Activated CD4-positive, alpha-beta T cell treated with anti-CD3 and anti-CD28 coated beads, Interleukin-2, amount 50 U/mL, for 48 hours (primary cell): ENCODE measurements around the gene SLC22A16.
"Not testable (repeated sequence)": the region's sequence is repeated elsewhere in the genome, so short reads cannot be mapped to it uniquely, and the experiment has no call there.

ENCODE experiments used
- DNase-seq, 2 experiments: peaks; one replicate each; pipeline ENCODE4 v3.0.0-alpha.2; 2020

SLC22A16 gene

DNA sequence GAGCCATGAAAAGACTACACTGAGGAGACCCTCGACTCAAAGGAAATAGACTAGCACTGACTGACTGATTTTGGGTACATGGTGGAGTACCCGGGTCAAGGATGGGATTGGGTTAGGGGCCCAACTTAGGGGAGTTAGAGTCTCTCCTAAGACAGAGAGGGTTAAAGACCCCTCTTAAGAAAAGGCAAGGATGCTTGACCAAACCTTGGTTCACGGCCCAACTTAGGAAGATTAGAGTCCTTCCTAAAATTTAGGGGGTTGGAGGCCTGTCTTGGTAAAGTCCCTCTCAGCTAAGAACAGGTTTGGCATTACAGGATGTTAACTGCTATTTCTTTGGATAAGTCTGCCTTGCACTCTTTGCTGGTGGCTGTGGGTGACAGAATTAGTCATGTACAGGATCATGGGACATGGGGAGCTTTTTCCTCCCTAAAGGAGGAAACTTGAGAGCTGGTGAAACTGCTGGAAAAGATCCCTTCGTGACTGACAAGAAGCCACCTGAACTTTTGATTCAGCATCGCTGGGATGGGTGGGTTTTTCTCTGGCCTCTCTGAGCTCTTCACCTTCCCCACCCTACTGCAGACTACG is 12.3 kb upstream of the SLC22A16 start:
- DNase-seq: no peak

DNA sequence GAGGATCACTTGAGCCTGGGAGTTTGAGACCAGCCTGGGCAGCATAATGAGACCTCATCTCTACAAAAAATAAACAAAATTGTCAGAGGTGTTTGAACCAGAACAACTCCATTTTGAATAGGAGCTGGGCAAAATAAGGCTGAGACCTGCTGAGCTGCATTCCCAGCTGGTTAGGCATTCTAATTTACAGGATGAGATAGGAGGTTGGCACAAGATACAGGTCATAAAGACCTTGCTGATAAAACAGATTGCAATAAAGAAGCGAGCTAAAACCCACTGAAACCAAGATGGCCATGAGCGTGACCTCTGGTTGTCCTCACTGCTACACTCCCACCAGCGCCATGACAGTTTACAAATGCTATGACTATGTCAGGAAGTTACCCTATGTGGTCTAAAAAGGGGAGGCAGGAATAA is 11.6 kb upstream of the SLC22A16 start:
- DNase-seq: not testable (repeated sequence)

DNA sequence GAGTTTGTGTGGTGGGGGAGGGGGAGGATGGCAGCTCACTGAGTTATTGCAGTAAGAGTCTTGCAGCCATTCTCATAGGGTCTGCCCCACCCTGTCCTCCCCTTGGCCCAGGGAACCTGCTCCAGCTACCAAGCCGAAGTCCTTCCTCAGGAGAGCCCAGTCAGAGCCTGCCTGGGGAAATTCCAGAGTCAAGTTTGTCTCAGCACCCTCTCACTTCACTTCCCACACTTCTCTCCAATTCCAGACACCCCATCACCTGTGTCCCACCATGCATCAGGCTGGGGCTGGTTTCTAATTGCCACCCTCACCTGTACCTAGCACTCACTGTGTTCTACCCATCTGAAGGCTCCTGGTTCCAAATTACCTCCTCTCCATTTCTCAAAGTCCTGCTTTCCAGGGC is 10.3 kb upstream of the SLC22A16 start:
- no peak for DNase-seq

DNA sequence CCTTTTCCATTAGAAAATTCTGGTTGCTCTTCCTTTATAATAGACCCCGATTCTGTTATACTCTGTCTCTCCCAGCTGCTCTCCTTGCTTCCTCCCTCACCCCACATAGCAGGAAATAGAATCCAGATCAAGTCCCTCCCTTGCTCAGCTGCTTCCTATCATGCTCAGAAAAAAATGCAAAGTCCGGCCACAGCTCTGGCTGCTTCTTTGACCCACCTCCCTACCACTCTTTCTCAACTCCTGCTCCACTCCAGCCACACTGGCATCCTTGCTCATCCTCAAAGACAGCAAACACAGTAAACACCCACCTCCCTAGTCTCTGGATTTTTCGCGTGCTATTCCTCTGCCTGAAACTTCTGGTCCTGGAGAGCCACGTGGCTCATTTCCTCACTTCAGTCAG is 9.1 kb upstream of the SLC22A16 start:
- DNase-seq: no peak

DNA sequence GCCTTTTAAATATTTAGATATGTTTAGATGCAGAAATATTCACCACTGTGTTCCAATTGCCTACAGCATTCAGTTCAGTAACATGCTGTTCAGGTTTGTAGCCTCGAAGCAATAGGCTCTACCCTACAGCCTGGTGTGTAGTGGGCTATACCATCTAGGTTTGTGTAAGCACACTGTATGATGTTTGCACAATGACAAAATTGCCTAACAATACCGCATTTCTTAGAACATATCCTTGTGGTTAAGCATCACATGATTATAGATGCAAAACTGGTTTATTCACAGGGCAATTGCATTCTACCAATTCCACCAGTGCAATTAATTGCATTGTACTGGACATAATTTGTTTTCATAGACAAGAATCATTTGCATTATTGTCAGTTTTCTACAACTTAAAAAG is 7.9 kb upstream of the SLC22A16 start:
- DNase-seq: no peak

DNA sequence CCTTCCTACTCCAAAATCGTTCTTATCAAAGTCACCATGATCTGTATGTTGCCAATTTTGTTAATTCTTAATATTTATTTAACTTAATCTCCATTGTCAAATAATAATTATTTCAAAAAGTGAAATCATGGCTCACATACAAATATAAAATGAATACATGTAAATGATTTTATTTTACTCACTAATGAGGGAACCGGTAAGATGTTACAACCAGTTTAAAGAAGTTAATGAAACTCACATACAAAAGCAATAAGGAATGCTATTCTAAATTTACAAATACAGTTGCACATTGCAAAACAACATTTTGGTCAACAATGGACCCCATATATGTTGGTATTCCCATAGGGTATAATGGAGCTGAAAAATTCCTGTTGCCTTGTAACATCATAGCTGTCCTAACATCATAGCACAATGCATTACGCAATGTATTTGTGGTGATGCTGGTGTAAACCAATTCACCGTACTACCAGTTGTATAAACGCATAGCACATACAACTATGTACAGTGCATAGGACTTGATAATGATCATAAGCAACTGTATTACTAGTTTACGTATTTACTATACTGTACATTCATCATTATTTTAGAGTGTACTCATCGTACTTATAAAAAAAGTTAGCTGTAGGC is 6.5 kb upstream of the SLC22A16 start:
- no peak for DNase-seq

DNA sequence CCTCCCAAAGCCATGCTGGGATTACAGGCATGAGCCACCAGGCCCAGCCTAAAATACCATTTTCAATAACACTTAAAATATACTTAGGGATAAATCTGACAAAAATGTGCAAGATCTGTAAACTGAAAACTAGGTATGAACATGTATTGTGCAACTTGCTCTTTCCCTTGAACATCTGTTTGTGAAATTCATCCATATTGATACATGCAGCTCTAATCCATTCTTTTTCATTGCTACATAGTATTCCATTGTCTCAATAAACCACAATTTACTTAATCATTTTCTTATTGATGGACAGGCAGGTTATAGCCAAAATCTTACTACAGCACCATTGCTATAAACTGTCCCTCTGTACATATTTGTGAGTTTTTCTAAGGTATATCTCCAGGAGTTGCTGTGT is 4.7 kb upstream of the SLC22A16 start:
- no peak for DNase-seq

DNA sequence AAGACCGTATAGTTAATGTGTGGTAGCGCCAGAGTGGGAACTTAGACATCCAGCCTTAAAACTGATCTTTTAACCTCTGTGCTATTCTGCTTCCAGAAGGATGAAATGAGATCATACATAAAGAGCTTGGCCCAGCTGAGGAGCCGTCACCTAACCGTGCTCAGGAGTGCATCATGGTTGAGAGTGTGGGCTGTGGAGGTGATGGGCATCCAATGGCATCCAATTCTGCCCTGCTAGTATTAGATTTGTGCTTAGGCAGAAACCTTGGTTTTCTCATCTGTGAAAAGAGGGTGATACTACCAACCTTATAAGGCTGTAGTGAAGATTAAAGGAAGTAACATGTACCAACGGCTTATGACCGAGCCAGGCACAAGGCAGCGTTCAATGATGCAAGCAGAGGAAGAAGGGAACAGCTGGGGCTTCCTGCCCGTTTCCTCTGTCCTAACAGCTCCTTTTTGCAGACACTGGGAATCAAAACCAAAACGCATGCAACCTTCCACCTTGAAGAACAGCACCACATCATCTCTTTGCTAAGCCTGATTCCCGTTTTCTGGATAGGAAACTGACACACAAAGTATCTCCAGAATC is 1.3 kb downstream of the SLC22A16 start:
- DNase-seq: no peak

DNA sequence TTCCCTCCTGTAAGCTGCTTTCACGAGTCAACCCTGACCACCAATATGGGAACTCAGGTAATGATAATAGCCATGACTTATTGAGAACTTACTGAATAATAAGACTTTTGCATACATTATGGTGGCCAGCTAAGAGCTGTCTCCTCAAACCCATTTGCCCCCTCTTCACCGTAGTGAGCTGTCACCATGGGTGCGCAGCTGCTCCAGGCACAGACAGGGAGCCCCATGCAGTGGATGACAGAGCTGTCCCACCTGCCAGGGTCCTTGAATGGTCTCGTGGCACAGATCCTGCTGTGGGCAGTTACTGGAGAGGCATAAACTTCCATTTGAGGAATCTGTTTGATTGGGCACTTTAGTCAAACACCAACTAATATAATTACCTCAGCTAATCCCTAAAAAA is 1.9 kb downstream of the SLC22A16 start:
- DNase-seq: no peak

DNA sequence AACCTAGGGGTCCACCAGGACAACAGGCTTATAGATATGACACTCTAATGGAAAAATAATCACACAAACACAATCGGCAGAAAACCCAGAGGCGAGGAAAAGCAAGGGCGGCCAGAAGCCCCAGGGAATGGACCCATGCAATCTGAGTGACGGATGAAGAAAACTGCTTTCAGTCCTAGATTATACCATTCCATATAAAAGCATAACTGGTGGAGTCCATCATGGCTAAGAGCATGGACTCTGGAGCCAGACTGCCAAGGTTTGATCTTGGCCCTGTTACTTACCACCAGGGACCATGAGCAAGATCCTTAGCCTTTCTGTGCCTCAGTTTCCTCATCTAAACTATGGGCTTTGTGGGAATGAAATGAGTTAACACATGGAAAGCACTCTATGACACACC is 3.7 kb downstream of the SLC22A16 start:
- no peak for DNase-seq

DNA sequence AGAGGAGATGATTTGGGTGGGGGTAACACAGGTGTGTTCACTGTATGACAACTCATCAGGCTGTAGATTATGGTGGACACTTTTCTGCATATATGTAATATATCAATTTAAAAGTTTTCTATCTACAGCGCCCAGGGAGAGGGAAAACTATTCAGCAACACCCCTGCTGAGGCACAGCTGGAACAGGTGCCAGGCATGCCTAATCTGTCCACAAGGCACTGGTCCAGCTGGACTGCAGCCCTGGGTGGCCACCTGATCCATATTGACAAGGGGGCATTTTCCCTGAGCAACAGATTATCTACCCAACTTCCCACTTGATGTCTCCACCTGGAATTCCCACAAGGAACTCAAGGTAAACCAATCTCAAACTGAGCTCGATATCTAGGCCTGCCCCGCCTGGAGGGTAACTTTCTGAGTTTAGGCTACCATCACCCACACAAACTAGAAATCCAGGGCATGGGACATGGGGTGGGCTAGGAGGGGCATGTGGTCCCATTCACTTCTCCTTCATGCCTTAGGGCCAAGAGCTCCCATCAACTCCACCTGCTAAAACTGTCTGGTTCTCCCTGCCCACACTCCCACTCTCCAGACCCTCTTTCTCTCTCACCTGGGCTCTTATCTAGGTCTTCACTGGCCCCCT is 4.6 kb downstream of the SLC22A16 start:
- DNase-seq: no peak

DNA sequence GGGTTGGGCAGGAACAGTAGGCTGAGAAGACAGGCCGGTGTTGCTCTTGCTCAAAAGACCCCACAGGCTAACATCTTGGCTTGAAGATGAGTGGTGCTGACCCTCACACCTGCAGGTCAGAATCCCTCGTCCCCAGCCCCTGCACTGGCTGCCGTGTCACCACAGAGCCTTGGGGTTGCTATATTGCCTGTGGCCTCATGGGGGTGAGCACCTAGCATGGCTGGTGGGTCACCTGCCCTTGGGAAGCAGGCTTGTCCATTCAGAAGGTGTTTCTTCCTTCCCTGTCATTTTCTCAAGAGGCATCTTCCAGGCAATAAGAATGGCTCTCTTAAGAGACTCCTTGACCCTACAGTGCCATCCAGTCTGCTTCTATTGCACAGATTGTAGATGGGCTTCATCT is 7.7 kb downstream of the SLC22A16 start:
- no peak for DNase-seq

DNA sequence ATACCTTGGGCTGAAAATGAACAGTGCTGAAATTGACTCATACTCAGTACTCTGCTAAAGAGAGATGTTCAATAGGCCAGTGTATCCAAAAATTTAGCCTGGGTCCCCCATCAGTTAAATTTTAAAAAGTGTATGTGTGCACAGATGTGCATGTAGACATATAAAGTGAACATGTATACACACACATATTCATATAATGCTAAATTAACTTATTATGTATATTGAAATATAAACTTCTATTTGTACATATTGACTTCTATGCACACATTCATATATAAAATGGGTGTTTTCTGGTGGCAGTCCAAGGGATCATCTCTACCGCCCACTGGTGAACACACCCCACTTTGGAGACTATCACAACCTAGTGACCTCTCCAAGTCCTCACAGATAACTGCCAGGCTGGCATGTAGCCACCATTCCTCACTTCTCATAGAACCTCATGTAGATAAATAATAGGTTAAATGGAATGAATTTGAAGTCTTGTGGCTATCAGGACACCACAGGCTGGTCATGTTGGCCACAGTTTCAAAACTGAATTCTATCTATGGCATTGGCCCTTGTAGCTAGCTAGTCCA is 8.8 kb downstream of the SLC22A16 start:
- DNase-seq: no peak

DNA sequence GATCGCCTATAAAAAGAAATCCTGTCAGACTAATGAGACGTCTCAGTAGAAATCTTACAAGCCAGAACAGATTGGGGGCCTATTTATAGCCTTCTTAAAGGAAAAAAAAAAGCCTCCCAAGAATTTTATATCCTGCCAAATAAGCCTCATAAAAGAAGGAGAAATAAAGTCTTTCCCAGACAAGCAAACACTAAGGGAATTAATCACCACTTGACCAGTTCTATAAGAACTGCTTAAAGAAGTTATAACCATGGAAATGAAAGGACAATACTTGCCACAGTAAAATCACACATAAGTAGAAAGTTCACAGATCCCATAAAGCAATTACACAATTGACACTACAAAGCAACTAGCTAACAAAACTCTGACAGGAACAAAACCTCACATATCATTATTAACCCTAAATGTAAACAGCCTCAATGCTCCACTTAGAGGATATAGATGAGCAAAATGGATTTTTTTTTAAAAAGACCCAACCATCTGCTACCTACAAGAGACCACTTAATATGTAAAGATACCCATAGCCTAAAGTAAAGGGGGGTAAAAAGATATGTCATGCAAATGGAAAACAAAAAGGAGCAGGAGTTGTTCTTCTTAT is 13.4 kb downstream of the SLC22A16 start:
- no peak for DNase-seq

DNA sequence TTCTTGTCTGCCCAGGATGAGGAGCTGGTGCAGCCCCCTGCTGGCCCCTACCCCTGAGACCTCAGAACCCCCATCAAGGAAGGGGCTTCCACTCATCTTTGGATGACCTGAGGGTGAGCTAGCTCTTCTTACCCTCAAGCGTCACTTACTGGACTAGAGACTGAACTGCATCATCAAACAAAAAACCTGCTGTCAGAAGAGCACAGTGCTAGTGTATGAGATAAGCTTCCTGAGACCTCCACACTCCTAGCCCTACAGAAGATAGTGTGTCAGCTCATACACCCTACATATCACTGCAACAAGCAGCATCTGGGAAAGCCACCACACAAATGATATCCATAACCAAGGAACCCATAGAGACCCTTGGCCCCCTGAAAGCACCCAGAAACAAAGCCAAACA is 15.0 kb downstream of the SLC22A16 start:
- no peak for DNase-seq

DNA sequence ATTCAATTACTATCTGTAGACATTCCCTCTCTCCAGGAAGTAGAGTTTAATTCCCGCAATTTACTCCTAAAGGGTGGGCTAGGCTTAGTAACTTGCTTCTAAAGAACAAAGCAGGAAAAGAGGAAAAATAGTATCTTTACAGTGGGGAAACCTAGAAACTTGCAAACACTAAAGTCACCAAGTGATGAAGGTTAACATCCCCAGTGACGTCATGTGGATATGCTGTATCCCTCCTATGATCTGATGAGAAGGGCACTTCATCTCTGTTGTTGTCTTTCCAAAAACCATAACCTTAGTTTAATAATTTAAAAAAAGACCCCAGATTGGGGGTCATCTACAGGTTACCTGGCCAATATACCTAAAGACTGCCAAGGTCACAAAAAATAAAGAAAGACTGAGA is 17.3 kb downstream of the SLC22A16 start:
- no peak for DNase-seq

DNA sequence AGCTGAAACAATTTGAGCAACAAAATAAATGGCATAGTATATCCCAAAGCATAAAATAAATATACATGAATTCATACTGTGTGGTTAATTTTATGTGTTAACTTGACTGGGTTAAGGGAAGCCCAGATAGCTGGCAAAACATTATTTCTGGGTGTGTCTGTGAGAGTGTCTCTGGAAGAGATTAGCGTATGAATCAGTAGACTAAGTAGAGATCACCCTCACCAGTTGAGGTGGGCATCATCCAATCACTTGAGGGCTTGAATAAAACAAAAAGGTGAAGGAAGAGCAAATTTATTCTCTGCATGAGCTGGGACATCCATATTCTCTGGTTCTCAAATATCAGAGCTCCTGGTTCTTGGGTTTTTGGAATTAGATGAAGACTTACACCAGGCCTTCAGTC is 17.9 kb downstream of the SLC22A16 start:
- DNase-seq: no peak

DNA sequence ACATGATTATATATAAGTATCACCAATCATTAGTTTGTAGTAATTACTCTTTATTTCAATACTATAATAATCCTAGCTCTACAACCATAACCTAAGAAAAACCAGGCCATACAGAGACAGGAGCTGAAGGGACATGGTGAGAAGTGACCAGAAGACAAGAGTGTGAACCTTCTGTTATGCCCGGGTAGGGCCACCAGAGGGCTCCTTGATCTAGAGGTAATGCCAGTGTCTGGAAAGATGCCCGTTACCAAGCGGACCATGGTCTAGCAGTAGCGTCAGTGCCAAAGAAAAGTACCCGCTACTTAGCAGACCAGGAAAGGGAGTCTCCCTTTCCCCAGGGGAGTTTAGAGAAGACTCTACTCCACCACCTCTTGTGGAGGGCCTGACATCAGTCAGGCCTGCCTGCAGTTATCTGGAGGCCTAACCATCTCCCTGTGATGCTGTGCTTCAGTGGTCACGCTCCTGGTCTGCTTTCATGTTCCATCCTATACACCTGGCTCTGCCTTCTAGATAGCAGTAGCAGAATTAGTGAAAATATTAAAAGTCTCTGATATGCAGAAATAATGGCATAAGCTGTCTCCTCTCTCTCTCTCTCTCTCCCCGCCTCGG is 18.7 kb downstream of the SLC22A16 start:
- DNase-seq: peak; percentile 20 to 26

DNA sequence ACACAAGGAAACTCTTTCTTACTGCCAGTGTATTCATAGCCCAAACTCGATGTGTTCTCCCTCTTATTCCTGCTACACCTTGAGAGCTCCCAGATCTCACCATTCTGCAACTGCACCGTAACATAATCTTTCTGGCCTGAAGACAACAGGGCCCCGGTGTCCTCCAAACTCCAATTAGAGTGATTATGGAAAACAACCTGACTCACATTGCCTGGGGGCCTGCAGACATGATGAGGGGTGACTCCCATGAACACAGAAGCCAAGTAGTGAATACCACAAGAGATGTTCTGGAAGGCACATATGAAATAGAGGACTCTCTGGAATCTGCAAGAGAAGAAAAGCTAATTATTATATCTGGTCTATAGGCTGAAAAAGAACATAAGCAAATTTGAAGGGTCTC is 19.7 kb downstream of the SLC22A16 start:
- DNase-seq: no peak

DNA sequence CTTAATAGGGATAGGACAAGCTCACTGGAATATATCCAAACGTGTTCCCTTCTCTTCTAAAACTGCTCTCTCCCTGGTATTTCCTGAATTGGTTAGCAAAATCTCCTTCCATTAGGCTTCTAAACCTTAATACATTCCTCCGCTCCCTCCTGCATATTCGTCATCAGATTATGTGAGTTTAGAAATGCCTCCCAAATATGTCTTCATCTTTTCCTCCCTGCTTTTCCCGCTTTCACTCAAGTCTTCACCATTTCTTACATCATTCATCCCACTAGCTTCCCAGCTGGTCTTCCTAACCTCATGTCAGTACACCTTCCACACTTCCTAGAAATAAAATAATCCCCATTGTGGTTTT is 26.9 kb downstream of the SLC22A16 start:
- DNase-seq: no peak

DNA sequence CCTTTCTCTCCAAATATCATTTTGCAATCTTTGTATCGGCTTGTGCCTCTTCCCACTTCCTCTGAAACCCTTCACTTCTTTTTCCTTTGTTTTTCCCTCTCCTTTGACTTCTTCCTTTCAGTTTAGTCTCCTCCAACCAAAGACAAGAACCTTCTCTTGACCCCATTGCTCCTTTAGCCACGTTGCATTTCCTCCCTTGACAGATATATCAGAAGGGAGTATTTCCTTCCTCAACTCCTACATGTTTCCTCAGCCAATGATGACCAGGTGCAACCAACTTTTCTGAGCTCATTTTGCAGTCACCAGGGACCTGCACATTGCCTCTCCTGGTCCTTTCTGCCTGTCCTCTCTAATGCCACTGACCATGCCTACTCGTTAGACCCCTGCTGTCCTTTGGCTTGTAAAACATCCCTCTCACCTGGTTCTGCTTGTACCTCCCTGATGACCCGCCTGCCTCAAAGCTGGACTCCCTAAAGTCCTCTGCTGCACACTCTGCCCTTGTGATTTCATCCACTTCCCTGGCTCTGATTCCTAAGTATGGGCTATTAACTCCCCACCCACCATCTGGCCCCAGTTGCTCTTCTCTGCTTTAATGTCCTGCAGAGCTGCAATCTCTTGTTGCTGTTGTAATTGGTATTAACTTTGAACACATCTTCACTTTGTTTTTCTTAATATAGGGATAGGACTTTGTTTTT is 27.4 kb downstream of the SLC22A16 start:
- DNase-seq: no peak

DNA sequence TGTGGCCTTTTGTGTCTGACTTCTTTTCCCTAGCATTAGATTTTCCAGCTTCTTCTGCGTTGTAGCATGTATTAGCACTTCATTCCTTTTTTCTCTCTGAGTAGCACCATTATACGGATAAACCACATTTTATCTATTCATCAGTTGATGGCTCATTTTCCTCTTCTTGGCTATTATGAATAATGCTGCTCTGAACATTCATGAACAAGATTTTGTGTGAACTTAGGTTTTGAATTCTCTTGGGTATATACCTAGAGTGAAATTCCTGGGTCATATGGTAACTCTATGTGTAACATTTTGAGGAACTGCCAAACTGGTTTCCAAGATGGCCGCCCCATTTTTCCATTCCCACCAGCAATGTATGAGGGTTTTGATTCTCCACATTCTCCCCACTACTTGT is 28.7 kb downstream of the SLC22A16 start:
- DNase-seq: no peak

DNA sequence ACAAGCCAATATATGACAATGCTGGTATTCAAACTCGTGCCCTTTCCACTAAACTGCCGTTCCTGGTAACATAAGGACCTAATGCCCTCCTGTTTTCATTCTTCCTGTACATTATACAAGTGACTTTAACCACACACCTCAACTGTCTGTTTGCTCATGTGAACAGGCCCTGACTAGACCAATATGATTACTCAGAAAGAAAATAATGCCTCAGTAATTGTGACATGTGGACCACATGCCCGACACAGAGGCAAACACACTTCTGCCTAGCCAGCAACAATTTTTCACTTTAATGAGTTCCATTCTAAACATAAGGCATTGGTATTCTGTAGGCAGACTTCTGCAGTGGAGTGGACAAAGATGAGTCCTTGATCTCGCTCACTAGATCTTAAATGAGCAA is 30.0 kb downstream of the SLC22A16 start:
- DNase-seq: no peak
